H7 (cell line): ENCODE results near the gene INTS2. TPM values are rescaled to one million over a fixed set of nuclear protein-coding genes. Genes with fewer than 3 reads are reported as not detected.
"Not testable (repeated sequence)": the region's sequence is repeated elsewhere in the genome, so short reads cannot be mapped to it uniquely, and the experiment has no call there.

Experiments
- DNase-seq: peaks from one replicate; pipeline ENCODE4 v3.0.0; 2012
- H3K27me3 ChIP-seq: 2 replicates; pipeline ENCODE4 v1.6.0; 2011; ENCODE audit warnings: mild to moderate bottlenecking, low read length; ENCODE audit not compliant: control insufficient read depth, insufficient read depth
- H3K36me3 ChIP-seq: replicated peaks from 2 replicates; pipeline ENCODE4 v1.5.1; 2011; ENCODE audit warnings: low read length; ENCODE audit not compliant: control insufficient read depth, insufficient read depth
- H3K4me3 ChIP-seq: 2 replicates; pipeline ENCODE4 v1.5.1; 2011; ENCODE audit warnings: low read depth, mild to moderate bottlenecking, control low read depth, low read length, moderate library complexity; ENCODE audit not compliant: insufficient read depth
- total RNA-seq: library from RNA; depleted of rRNA; stranded (reverse); fragments of >200 nt; shearing (Covaris generic); gene quantifications from 2 replicates; pipeline ENCODE4 v1.2.3, GENCODE V29; 2014

The INTS2 gene
- total RNA-seq, 1 experiment from 2014 or later, result 17.2 TPM

- H3K4me3 ChIP-seq, result no peak overlapping the region
- DNase-seq, result no peak
- H3K36me3 ChIP-seq, result peaks cover 5% of the 10 kb centered on the region
- H3K27me3 ChIP-seq, result no peaks in the 10 kb centered on the region
Measured at GRCh38 chr17:61908292-61909037, 19.3 kb downstream of the INTS2 start.

GRCh38 chr17:61907361-61907760 lies 20.4 kb downstream of the INTS2 start:
- Histone ChIP-seq H3K36me3 (peaks cover 5% of the 10 kb centered on the region), H3K4me3 (no peak overlapping the region), H3K27me3 (no peaks in the 10 kb centered on the region)
- DNase-seq, result no peak

GRCh38 chr17:61904094-61904710 lies 23.6 kb downstream of the INTS2 start:
- Histone ChIP-seq H3K4me3 (no peak overlapping the region), H3K36me3 (peaks cover 4% of the 10 kb centered on the region), H3K27me3 (no peaks in the 10 kb centered on the region)
- no peak for DNase-seq

GRCh38 chr17:61903251-61903650 lies 24.5 kb downstream of the INTS2 start:
- Histone ChIP-seq H3K36me3 (peaks cover 4% of the 10 kb centered on the region), H3K27me3 (no peaks in the 10 kb centered on the region), H3K4me3 (no peak overlapping the region)
- DNase-seq, result no peak

- Histone ChIP-seq H3K4me3 (no peak overlapping the region), H3K36me3 (peaks cover 1% of the 10 kb centered on the region; the same call in 1 of the 2 replicates), H3K27me3 (no peaks in the 10 kb centered on the region)
- peak; percentile 24 for DNase-seq
Measured at GRCh38 chr17:61897548-61898180, 30.1 kb downstream of the INTS2 start.

- Histone ChIP-seq H3K27me3 (no peaks in the 10 kb centered on the region), H3K4me3 (no peak overlapping the region), H3K36me3 (peaks cover 1% of the 10 kb centered on the region; the same call in 1 of the 2 replicates)
- DNase-seq, result no peak
Measured at GRCh38 chr17:61895391-61895790, 32.4 kb downstream of the INTS2 start.

GRCh38 chr17:61894310-61894709 lies 33.5 kb downstream of the INTS2 start:
- H3K36me3 ChIP-seq, DNase-seq, H3K27me3 ChIP-seq, H3K4me3 ChIP-seq: not testable (repeated sequence)

- not testable (repeated sequence) for H3K4me3 ChIP-seq, H3K27me3 ChIP-seq, H3K36me3 ChIP-seq, DNase-seq
Measured at GRCh38 chr17:61887733-61888132, 40.0 kb downstream of the INTS2 start.

- H3K36me3 ChIP-seq, H3K27me3 ChIP-seq, DNase-seq, H3K4me3 ChIP-seq: not testable (repeated sequence)
Measured at GRCh38 chr17:61885865-61886264, 41.9 kb downstream of the INTS2 start.

GRCh38 chr17:61884864-61885263 lies 42.9 kb downstream of the INTS2 start:
- DNase-seq, result no peak
- no peaks in the 10 kb centered on the region for H3K27me3 ChIP-seq
- peaks cover 2% of the 10 kb centered on the region; the same call in 1 of the 2 replicates for H3K36me3 ChIP-seq
- H3K4me3 ChIP-seq, result no peak overlapping the region

GRCh38 chr17:61880589-61881102 lies 47.1 kb downstream of the INTS2 start:
- no peak for DNase-seq
- H3K36me3 ChIP-seq, result peaks cover 2% of the 10 kb centered on the region; the same call in 1 of the 2 replicates
- H3K27me3 ChIP-seq, result no peaks in the 10 kb centered on the region
- H3K4me3 ChIP-seq, result no peak overlapping the region

GRCh38 chr17:61878984-61879612 lies 48.7 kb downstream of the INTS2 start:
- H3K27me3 ChIP-seq, result no peaks in the 10 kb centered on the region
- peaks cover 2% of the 10 kb centered on the region; the same call in 1 of the 2 replicates for H3K36me3 ChIP-seq
- no peak overlapping the region for H3K4me3 ChIP-seq
- DNase-seq, result no peak

GRCh38 chr17:61878520-61878919 lies 49.3 kb downstream of the INTS2 start:
- no peak for DNase-seq
- Histone ChIP-seq H3K4me3 (no peak overlapping the region), H3K27me3 (no peaks in the 10 kb centered on the region), H3K36me3 (peaks cover 2% of the 10 kb centered on the region; the same call in 1 of the 2 replicates)

GRCh38 chr17:61877837-61878236 lies 49.9 kb downstream of the INTS2 start:
- no peak for DNase-seq
- Histone ChIP-seq H3K4me3 (no peak overlapping the region), H3K36me3 (peaks cover 2% of the 10 kb centered on the region; the same call in 1 of the 2 replicates), H3K27me3 (no peaks in the 10 kb centered on the region)
